HG03097 (cell line): ENCODE measurements around the gene TMCO6.

Experiments
- ATAC-seq: cut with Tn5 transposase; IDR thresholded peaks from one replicate; pipeline ENCODE4 v1.9.1; 2021; ENCODE audit not compliant: unreplicated experiment, low FRiP score

Gene TMCO6

DNA sequence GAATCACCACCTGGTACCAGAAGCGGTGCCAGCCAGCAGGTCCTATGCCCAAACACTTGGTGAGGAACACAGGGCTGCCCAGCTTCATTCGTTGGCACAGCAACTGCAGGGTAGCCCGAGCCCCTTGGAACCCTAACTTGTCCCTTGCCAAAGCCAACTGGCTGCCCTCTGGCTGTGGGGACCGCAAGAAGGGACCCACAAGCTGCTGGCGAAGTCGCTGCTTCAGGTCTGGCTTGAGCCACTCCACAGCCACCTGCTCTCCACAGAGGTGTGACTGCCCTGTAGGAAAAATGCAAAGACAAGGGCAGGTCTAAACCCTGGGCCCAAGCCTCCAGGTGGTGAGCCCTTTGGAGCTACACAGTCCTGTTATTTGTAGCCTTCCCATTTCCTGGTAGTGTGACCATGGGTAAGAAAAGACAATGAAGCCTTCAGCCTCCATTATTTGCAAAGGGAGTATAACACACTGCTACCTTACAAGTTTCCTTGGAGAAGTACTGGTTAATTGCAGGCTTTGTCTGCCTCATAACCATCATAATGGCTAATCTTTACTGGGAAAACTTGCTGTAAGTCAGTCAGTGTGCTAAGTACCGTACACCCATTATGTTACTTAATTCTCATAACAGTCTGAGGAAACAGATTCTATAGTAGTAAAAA is 32.3 kb downstream of the TMCO6 start:
- no peak for ATAC-seq

DNA sequence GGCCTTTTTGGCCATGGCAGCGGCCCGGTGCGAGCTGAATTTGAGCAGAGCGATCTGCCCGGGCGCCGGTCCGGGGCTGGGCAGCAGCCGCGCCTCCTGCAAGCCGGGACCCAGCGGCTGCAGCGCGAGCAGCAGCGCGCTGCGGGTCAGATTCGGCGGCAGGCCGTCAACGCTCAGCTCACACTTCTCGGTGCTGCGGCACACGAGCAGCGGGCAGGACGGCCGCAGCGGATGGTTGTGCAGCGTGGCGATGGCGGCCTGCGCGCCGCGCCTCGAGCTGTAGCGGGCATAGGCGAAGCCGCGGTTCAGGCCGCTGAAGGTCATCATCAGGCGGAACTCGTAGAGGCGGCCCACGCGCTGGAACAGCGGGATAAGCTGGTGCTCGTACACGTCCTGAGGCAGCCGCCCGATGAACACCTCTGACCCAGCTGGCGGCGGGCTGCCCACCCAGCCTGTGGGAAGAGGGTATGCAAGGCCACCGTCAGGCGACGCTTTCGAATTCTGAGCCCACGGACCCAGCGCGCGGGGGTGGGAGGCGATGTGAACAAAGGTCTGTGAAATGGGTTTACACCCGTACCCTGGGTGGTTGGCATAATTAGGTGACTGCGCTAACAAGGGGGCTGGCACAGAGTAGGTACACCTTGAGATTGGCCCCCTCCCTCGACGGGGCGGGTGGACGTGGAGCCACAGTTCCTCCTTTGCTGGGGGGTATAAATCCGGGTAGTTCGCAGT is 33.4 kb downstream of the TMCO6 start:
- no peak for ATAC-seq

DNA sequence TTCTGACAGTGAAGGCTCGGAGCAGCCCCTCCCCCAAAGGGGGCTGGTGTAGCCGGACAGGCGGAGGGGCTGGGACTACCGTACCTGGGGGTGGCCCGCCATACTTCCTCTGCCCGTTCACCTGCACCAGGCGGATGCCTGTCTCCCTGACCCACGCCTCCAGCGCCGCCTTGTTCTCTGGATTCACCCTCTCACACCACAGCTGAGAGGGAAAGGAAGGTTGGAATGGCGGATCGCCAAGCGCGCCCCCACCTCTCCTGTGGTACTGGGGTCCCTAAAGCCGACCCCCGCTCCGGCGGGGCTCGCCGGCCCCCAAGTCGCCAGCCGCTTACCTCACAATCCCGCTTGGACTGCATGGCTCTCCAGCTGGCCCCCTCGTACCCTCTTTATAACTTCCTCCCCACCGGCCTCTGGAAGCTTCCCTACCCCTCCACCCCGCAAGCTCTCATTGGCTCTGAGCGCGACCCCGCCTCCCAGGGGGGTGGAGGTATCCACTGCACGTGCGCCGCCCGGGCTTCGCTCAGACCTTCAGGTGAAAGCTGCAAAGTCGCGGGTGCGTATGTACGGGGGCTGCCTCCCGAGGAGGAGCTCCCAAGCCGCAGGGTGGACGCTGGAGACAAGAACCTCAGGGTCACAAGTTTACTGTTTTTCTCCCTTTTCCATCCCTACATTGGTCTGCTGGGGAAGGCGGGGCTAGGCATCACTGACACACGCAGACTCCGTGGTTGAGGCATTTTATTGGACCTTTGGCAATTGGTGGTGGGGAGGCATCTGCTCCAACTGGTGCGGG is 34.1 kb downstream of the TMCO6 start, which contains the start of gene DND1:
DND1 (minus strand) TSS at position 390 of the 790 bp plus-strand sequence; CDS start at position 356, 34 bp downstream.
- no peak for ATAC-seq

DNA sequence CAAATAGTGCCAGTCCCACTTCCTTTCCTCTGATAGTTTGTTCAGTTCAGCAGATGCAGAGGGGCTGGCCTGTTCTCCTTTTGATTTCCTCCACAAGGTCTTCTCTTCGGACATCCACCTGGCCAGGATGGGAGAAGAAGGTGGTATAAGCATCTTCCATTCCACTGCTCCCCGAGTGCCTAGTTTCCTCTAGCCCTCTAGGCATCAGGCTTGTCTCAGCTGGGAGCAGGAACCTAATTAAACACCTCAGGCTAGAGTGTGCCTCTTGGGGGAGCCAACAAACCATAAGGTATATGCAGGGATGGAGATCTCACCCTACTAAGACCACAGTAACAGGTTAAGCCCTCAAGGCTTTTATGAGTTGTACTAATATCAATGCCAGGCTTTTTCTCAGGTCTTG is 35.0 kb downstream of the TMCO6 start:
- no peak for ATAC-seq

DNA sequence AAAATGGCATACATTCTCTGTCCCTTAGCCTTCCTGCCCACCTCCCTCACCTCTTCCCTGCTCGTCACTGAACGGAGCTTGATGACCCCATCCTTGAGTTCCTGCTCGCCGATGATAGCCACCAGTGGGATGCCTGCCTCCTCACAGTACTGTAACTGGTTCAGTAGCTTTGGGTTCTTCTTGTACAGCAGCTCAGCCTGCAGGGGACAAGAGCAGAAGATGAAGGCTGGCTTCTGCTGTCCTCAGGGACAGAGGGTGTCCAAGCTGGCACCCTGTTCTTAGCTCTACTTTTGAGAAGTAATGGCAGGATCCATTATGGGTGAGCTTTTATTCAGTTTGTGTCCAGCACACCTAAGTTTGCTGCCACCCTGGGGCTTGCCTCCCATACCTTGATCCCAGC is 35.4 kb downstream of the TMCO6 start:
- ATAC-seq = no peak

DNA sequence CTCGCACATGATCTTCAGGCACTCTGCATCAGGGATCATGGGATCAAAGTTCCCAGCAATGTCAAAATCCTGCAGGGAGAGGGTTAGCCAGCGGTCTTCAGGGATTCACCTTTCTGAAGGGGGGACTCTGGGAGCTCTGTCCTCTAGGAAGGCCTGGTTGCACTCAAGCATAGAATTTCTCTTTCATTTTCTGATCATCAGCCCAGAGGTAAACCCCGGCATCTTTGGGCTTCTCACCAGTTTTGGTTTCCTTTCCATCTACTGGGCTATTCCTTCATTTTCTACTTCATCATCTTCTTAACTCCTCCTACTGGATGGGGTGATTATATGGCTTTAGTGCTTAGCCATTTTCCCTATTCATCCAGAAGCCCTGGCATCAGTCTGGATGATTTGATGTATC is 38.7 kb downstream of the TMCO6 start:
- no peak for ATAC-seq

DNA sequence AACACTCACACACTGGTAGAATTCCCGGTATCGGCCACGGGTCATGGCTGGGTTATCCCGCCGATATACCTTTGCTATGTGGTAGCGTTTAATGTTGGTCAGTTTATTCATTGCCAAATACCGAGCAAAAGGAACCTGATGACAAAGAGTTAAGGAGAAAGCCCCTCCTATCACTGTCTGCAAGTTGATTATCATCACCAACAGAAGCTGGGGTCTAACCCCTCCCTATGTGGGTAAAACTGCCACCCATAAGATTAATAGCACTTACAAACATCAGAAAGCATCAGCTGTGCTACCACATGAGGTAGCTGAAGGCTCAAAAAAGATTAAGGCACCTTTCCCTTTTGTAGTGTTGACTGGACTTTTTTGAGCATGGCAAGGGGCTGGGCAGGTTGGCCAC is 39.7 kb downstream of the TMCO6 start:
- ATAC-seq = no peak

DNA sequence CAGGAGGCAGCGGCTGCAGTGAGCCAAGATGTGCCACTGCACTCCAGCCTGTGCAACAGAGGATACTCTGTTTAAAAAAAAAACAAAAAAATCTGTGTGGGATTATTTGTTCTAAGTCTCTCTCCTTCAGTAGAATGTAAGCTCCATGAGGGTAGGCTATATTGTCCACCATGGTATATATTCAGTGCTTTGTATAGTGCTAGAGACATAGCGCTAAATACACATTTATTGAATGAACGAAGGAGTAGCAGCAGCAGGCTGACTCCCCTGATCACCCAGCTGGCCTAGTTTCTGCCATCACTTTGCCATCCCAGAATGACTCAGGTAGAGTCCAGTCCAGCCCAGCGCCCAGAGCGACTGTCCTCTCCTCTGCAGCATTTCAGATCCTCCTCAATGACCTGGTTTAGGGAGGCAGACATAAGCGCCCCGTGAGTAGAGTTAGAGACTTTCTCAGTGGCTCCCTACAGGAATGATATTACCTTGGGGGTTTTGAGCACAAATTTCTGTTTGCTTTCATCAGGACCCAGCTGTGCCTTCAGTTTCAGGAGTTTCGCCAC is 51.2 kb downstream of the TMCO6 start:
- no peak for ATAC-seq

DNA sequence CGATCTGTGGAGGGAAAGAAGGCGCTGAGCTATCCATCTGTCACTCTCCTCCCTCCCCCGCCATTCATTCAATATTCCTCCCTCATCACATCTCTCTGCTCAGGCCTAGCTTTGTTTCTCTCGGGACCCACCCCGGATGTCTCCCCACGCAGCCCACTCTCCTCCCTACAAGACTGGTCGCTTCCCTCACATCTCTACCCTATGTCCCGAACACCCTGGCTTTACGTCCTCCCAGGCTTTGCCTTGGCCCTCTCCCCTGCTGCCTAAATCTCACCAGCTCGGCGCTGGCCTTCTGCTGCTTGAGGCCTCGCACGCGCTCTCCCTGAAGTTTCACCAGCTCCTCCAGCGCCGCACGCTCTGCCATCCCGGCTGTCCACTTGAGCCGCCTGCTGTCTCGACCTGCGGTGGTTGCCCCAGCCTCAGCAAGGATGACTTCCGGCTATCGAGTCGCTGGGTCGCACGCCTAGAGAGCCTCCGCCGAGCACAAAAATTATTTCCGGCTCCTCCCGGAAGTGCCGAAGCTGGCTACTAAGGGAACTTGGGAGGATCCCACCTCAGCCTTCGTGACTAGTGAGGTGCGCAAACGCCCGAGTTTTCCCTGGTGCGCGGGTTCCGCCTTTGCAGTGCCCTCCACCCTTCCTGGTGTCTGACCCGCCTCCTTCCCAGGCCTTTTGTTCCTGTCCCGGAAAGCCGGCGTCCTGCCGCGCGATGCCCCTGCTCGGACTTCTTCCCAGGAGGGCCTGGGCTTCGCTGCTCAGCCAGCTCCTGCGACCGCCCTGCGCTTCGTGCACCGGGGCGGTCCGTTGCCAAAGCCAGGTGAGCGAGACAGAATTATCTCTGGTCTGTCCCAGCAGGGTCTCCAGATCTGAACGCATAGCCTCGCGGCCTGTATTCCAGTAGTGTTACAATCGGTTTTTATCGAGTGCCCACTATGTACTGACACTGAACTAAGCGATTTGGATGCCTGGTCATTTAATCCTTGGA is 52.0 kb downstream of the TMCO6 start, which contains the start of the genes HARS1 and HARS2:
HARS1 (minus strand) TSS at position 430 of the 984 bp plus-strand sequence; CDS start at position 364, 66 bp downstream.
HARS2 (plus strand) TSS at position 515 of the 984 bp plus-strand sequence; CDS start at position 709, 194 bp downstream.
- ATAC-seq = peak; percentile 93

DNA sequence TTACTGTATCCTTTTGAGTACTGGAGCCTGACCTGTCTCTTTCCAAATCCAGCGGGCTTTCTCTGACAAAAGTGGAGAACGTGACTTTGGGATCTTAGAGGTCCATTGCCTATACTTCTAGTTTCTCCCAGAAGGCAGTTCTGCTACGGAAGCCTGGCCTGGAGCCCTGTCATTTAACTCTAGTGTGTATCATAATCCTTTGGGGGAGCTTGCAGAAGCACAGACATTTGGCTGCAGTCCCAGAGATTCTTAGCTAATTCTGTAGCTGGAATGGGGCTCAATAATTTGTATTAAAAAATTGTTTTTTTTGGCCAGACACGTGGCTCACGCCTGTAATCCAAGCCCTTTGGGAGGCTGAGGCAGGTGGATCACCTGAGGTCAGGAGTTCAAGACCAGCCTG is 55.0 kb downstream of the TMCO6 start:
- ATAC-seq = no peak
